Kidney (tissue), 14 donors: ENCODE data around the gene WAS. TPM values are rescaled to one million over a fixed set of nuclear protein-coding genes. Genes with fewer than 3 reads are reported as not detected.

ENCODE experiments used
- DNase-seq, 5 donors: peaks; one replicate each; pipeline ENCODE4 v3.0.0-alpha.2; 2013 to 2020
- FAIRE-seq: peaks from 2 replicates; lab custom pipeline; 2012; peaks lifted over from hg19 to GRCh38; lab: Jason Lieb, UNC
- H3K27ac ChIP-seq, 2 donors: one replicate each; pipeline ENCODE4 v1.7.0; 2013; ENCODE audit warnings: low read depth in 2 of 2, low read length in 2 of 2, inconsistent platforms in 1 of 2
- H3K27me3 ChIP-seq: one replicate; pipeline ENCODE4 v1.7.1; 2013; ENCODE audit warnings: low read length, inconsistent platforms; ENCODE audit not compliant: control insufficient read depth, insufficient read depth
- H3K36me3 ChIP-seq, 3 donors: one replicate each; pipeline versions ENCODE4 v1.7.0 to v1.7.1; 2013; ENCODE audit warnings: low read length in 3 of 3, control low read depth in 1 of 3, inconsistent platforms in 1 of 3; ENCODE audit not compliant: insufficient read depth in 3 of 3, control insufficient read depth in 2 of 3
- H3K4me1 ChIP-seq, 3 donors: one replicate each; pipeline versions ENCODE4 v1.7.0 to v1.7.1; 2013; ENCODE audit warnings: low read length in 3 of 3, inconsistent platforms in 1 of 3, low read depth in 1 of 3; ENCODE audit not compliant: control insufficient read depth in 2 of 3, insufficient read depth in 2 of 3
- H3K4me3 ChIP-seq, 3 donors: one replicate each; pipeline versions ENCODE4 v1.7.0 to v1.8.1; 2013; ENCODE audit warnings: low read length in 3 of 3, control low read depth in 1 of 3, inconsistent platforms in 1 of 3
- H3K9ac ChIP-seq, 3 donors: one replicate each; pipeline versions ENCODE4 v1.7.0 to v1.7.1; 2013; ENCODE audit warnings: low read length in 3 of 3, control low read depth in 1 of 3, inconsistent platforms in 1 of 3
- H3K9me3 ChIP-seq, 3 donors: one replicate each; pipeline versions ENCODE4 v1.7.0 to v1.7.1; 2013; ENCODE audit warnings: low read length in 3 of 3, control low read depth in 1 of 3, inconsistent platforms in 1 of 3; ENCODE audit not compliant: control insufficient read depth in 2 of 3, insufficient read depth in 1 of 3
- intact Hi-C: fragments of 100-400 bp; cut with DNase I; formaldehyde crosslinking; loops from one replicate; pipeline ENCODE4 v1.11.1; 2022
- polyA plus RNA-seq: library from polyadenylated mRNA; stranded (reverse); fragments of 350-450 nt; fragmentation: Illumina TruSeq; extraction: RNeasy Lipid Tissue Mini Kit (QIAGEN cat#74804); gene quantifications from one replicate; pipeline ENCODE4 v1.2.3, GENCODE V29; 2014; ENCODE audit warnings: low read depth, low replicate concordance; ENCODE audit not compliant: insufficient read depth
- total RNA-seq: library from RNA; stranded (reverse); fragmentation: NEBNext Ultra II Directional; extraction: Animal tissue kit (Norgen Biotek cat#: 25700); gene quantifications from one replicate; pipeline ENCODE4 v1.2.1, GENCODE V29; 2021
- TF ChIP-seq, protein P1 (sequence below): IDR thresholded peaks from 3 replicates; pipeline ENCODE4 v1.5.1; 2012; ENCODE audit warnings: mild to moderate bottlenecking, moderate library complexity, borderline replicate concordance; ENCODE audit not compliant: insufficient read depth; ENCODE audit errors: extremely low read depth
- donor health status: control.
- donor health status: control.
- donor health status: control.
- donor health status: control.
- donor health status: control.
- donor health status: DM: yes; HTN: yes; CAD: no.
- donor health status: Normal renal cell carcinoma (clear cell type).

Gene WAS
- total and polyA plus RNA-seq, 2 donors from 2014 or later: 2.2 to 14.2 TPM

DNA sequence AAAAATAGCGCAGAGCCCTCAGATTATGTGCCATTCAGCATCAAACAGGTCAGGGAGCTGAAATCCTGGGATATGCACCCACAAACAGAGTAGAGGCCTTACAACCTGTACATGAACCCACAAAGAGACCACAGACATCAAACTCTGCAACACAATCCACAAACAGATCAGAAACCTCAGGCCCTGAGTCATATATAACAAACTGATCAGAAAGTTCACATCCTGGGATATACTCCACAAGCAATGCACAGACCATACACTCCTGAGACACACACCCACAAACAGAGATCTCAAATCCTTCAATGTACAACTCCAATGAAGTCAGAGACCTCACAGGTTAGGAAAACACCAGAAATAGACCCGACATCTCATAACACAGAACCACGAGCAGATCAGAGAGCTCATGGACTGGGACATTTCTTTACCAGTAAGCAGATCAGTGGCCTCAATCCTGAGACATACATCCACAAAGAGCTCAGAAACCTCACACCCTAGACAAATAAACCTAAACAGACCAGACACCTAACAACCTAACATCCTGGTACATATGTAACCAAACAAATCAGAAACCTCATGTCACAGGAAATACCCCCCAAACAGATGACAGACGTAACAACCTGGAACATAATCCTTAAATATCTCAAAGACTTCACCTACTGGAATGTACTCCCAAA is 37.1 kb downstream of the WAS start:
- intact Hi-C loops: no loop called here
- Histone ChIP-seq H3K9ac (no peak overlapping the region), H3K4me3 (no peak overlapping the region), H3K27ac (no peak overlapping the region), H3K4me1 (no peaks in the 10 kb centered on the region), H3K36me3 (no peaks in the 10 kb centered on the region), H3K27me3 (no peaks in the 10 kb centered on the region), H3K9me3 (no peaks in the 10 kb centered on the region)
- TF ChIP-seq, protein P1, sequence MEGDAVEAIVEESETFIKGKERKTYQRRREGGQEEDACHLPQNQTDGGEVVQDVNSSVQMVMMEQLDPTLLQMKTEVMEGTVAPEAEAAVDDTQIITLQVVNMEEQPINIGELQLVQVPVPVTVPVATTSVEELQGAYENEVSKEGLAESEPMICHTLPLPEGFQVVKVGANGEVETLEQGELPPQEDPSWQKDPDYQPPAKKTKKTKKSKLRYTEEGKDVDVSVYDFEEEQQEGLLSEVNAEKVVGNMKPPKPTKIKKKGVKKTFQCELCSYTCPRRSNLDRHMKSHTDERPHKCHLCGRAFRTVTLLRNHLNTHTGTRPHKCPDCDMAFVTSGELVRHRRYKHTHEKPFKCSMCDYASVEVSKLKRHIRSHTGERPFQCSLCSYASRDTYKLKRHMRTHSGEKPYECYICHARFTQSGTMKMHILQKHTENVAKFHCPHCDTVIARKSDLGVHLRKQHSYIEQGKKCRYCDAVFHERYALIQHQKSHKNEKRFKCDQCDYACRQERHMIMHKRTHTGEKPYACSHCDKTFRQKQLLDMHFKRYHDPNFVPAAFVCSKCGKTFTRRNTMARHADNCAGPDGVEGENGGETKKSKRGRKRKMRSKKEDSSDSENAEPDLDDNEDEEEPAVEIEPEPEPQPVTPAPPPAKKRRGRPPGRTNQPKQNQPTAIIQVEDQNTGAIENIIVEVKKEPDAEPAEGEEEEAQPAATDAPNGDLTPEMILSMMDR: no peak
- no peak for FAIRE-seq
- DNase-seq: no peak

DNA sequence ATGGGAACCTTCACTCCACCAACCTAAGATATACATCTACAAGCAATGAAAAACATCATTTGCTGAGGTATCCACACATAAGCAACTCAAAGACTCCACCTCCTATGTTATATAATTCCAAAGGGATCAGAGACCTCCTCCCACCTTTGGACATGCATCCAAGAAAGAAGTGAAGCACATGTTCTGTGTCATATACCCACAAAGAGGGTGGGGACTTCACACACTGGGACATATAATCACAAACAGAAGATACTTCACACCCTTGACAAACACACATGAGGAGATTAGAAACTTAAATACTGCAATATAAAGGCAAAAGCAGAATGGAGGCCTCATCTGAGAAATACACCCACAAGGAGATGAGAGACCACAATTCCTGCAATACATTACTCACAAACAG is 38.3 kb downstream of the WAS start:
- Histone ChIP-seq H3K9me3 (no peaks in the 10 kb centered on the region), H3K9ac (no peak overlapping the region), H3K36me3 (no peaks in the 10 kb centered on the region), H3K27me3 (no peaks in the 10 kb centered on the region), H3K4me1 (no peaks in the 10 kb centered on the region), H3K27ac (no peak overlapping the region), H3K4me3 (no peak overlapping the region)
- TF ChIP-seq, protein P1: no peak
- FAIRE-seq (no peak), DNase-seq (no peak)
- intact Hi-C loops: no loop called here

DNA sequence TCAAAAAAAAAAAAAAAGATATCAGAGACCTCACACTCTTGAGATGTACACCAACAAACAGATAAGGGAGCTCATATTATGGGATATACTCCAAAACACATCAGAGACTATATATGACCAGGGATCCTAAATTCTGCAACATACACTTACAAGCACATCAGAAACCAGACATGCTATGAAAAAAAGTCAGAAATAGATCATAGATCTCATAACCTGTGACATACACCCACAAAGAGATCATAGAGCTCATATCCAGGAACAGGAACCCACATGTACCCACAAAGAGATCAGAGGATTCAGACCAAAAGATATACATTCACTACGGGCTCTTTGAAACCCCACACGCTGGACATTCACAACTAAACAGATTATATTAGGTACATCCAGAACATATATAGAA is 43.0 kb downstream of the WAS start:
- H3K4me1 ChIP-seq: no peaks in the 10 kb centered on the region
- no peaks in the 10 kb centered on the region for H3K36me3 ChIP-seq
- DNase-seq: no peak
- no peak overlapping the region for H3K27ac ChIP-seq
- intact Hi-C loops: no loop called here
- H3K4me3 ChIP-seq: no peak overlapping the region
- no peaks in the 10 kb centered on the region for H3K9me3 ChIP-seq
- FAIRE-seq: no peak
- TF ChIP-seq, protein P1: no peak
- H3K9ac ChIP-seq: no peak overlapping the region
- H3K27me3 ChIP-seq: no peaks in the 10 kb centered on the region

DNA sequence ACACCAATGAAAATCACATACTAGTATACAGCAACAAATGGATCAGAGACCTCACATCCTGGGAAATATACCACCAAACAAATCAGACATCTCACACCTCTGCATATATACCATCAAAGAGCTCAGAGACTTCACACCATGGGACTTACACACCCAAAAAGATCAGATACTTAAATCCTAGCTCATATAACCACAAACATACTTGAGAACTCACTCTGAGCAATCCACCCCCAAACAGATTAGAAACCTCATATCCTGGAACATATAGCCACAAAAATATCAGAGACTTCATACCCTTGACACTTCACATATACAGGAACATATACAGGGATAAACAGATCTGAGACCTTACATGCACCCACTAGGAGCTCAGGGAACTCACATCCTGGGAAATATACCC is 45.1 kb downstream of the WAS start:
- FAIRE-seq: no peak
- TF ChIP-seq, protein P1: no peak
- no peaks in the 10 kb centered on the region for H3K4me1 ChIP-seq
- intact Hi-C loops: no loop called here
- no peak for DNase-seq
- no peaks in the 10 kb centered on the region for H3K36me3 ChIP-seq
- no peak overlapping the region for H3K4me3 ChIP-seq
- H3K9ac ChIP-seq: no peak overlapping the region
- no peaks in the 10 kb centered on the region for H3K9me3 ChIP-seq
- no peak overlapping the region for H3K27ac ChIP-seq
- no peaks in the 10 kb centered on the region for H3K27me3 ChIP-seq
